ENCODE measurements around the gene AUNIP. TPM values are rescaled to one million over a fixed set of nuclear protein-coding genes. Genes with fewer than 3 reads are reported as not detected.

Gene AUNIP
- total and polyA plus RNA-seq, 2 donors (not counting 3 experiments of a cell fraction or from before 2014, with no cell fraction given): 1.8 to 4.5 TPM

- FAIRE-seq: no peak
- DNase-seq (ENCODE audit: low read depth, low spot score): no peak
- Histone ChIP-seq H3K4me3 (replicated peaks in 1 of 3; ENCODE audit: insufficient read depth in 1 of 3, low read depth in 1 of 3, low read length in 3 of 3) (no peak overlapping the region), H3K79me2 (ENCODE audit: control insufficient read depth, insufficient read depth, low read length) (no peaks in the 10 kb centered on the region), H3K36me3 (ENCODE audit: control insufficient read depth in 2 of 2, extremely low read depth in 1 of 2, insufficient read depth in 2 of 2, low read length in 2 of 2) (no peaks in the 10 kb centered on the region), H3K9me1 (replicated peaks; ENCODE audit: control insufficient read depth, extremely low read depth, insufficient read depth, low read length) (no peaks in the 10 kb centered on the region), H3K4me2 (ENCODE audit: insufficient read depth, low read length) (no peak overlapping the region), H3K4me1 (ENCODE audit: control insufficient read depth, extremely low read depth, insufficient read depth, low read length) (no peaks in the 10 kb centered on the region), H3K9ac (replicated peaks; ENCODE audit: extremely low read depth, insufficient read depth, low read length) (no peak overlapping the region), H4K20me1 (replicated peaks; ENCODE audit: control insufficient read depth, extremely low read depth, insufficient read depth, low read length) (no peaks in the 10 kb centered on the region), H3K9me3 (replicated peaks; ENCODE audit: control insufficient read depth, insufficient read depth, low read length) (no peaks in the 10 kb centered on the region), H3K27ac (ENCODE audit: insufficient read depth, low read depth, low read length) (no peak overlapping the region), H2AFZ (ENCODE audit: low read depth, low read length) (no peak overlapping the region), H3K27me3 (ENCODE audit: control insufficient read depth in 2 of 2, insufficient read depth in 2 of 2, low read length in 2 of 2) (no peaks in the 10 kb centered on the region)
- dilution Hi-C loops (cut with MboI; ENCODE audit: extremely low pct_ligation_motif_present, low sequenced_read_pairs) (loop anchor here (25.0 kb wide), 1 partner anchor 99 kb away; the partner anchor contains the start of gene PAFAH2), intact Hi-C loops (cut with micrococcal nuclease) (no loop called here)
- CTCF ChIA-PET: interaction anchor here (0.9 to 1.1 kb wide), 2 partner anchors 13 to 109 kb away, joined by 3 read pairs; partner anchors contain the start of genes PAFAH2 and PAQR7
- no peak for TF ChIP-seq EZH2 (IDR thresholded peaks at IDR 0.05; ENCODE audit: borderline replicate concordance, low read depth, low read length, severe bottlenecking)
- TF ChIP-seq JUN (IDR thresholded peaks at IDR 0.05; ENCODE audit: borderline replicate concordance, insufficient read depth, insufficient read length, low read depth): no peak
- no peak for TF ChIP-seq GATA2 (IDR thresholded peaks at IDR 0.05; ENCODE audit: insufficient read depth, insufficient read length, low read depth, low read length)
- TF ChIP-seq MAX (IDR thresholded peaks at IDR 0.05; ENCODE audit: insufficient read depth, insufficient read length): no peak
- no peak for TF ChIP-seq CTCF (IDR thresholded peaks at IDR 0.05; ENCODE audit: extremely low read depth in 1 of 2, insufficient read depth in 1 of 2, low read depth in 1 of 2, low read length in 2 of 2)
- TF ChIP-seq FOS (IDR thresholded peaks at IDR 0.05; ENCODE audit: borderline replicate concordance, insufficient read depth, low read length): no peak
- TF ChIP-seq MYC (IDR thresholded peaks at IDR 0.05; ENCODE audit: low read depth, low read length): no peak
- TF ChIP-seq POLR2AphosphoS5 (IDR thresholded peaks at IDR 0.05; ENCODE audit: insufficient read depth, low read depth, low read length): no peak
- POLR2A ChIA-PET: no interaction called here
- no TSS peak for BruUV-seq (replicated peaks)
These were observed 29.2 kb upstream of the AUNIP start for GRCh38 chr1:25888426-25888987.
